GM19099 (cell line): ENCODE data around the gene PLXNB3.

Source experiments
- POLR2A ChIP-seq: IDR thresholded peaks from 3 replicates; pipeline ENCODE4 v1.6.1; 2011; ENCODE audit warnings: low read depth; ENCODE audit not compliant: insufficient read length; ENCODE audit errors: extremely low read depth

The PLXNB3 gene

DNA sequence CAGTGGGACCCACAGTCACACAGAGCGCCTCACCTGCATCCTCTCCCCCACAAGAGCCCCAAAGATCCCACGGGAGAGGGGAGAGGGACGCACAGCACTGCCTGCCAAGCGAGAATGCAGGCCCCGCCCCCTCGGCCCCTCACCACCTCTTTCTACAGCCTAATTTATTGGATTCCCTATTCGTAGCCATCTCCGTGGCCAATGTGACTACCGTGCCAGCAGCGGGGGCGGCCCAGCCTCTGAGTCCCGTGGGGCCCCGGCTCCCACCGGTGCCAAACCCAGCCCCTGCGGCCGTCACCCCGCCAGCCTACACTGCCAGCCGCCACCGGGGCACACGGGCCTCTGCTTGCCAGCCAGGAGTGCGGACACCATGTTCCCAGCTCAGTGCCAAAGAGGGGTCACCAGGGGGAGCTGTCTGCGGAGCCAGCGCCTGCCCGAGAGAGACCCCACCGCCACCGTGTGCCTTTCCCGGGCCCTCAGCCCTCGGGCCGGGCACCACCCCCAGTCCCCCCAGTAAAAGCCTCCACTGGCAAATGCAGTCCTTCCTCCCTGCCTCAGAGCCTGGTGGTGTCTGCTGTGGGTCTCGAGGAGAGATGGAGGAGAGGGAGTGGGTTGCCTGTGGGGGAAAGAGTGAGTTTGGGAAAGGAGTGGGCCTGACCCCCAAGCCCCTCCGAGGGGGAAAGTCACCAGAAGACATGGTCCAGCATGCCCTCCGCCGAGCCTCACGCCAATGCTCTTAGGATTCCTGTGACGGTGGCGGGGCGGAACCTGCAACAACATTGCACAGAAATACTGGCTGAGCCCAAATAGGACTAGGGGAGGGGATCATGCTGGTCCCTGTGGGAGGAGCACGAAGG, 19.6 kb upstream of the PLXNB3 start:
- TF ChIP-seq POLR2A, result no peak

DNA sequence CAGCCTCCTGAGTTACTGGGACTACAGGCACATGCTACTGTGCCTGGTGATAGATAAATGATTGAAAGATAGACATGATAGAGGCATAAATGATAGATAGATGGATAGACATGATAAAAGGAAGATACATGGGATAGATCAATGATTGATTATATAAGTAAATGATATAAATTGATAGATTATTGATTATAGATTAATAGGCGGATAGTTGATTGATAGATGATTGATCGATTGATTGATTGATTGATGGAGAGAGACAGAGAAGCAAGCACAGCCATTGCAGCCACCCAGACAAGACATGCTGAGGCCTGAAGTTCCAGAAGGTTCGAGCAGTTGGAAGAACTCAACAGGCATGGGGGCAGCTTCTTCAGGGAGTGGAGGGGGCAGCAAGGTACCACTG, 17.7 kb upstream of the PLXNB3 start:
- no peak for TF ChIP-seq POLR2A

DNA sequence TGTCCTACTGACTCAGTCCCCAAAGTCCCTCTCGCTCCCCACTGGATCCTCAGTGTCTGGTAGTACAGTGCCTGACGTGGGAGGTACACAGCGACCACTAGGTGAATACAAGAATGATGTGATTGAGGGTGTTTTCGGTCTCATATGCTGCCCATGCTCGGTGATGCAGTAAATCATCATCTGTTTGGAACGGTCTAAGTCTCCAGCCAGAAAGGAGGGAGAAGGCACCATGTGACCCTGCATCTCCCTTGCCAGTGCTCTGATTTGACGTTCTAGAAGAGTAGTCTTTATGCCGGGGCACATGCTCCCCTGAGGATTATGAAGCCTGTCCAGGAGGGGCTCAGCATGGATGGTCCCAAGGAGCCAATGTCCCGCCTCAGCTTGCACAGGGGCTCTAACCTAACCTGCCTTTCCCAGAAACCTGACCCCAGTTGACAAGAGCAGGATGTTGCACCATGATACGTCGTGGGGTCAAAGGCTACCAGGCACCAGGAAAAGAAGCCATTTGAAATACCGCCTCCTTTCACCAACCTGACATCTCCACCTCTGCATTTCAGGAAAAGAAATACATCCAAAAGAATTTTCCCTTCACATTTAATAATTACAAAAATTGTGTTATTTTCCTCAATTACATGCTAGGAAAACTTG, 13.8 kb upstream of the PLXNB3 start:
- TF ChIP-seq POLR2A, result no peak

DNA sequence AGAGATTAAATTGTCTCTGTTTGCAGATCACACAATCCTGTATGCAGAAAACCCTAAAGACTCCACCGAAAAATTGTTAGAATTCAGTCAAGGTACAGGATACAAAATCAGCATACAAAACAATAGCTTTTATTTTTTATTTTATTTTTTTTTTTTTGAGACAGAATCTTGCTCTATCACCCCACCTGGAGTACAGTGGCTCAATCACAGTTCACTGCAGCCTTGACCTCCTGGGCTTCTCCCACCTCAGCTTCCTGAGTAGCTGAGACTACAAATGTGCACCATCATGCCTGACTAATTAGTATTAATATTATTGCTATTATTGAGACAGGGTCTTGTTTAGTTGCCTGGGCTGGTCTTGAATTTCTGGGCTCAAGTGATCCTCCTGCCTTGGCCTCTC, 8.9 kb upstream of the PLXNB3 start:
- no peak for TF ChIP-seq POLR2A

DNA sequence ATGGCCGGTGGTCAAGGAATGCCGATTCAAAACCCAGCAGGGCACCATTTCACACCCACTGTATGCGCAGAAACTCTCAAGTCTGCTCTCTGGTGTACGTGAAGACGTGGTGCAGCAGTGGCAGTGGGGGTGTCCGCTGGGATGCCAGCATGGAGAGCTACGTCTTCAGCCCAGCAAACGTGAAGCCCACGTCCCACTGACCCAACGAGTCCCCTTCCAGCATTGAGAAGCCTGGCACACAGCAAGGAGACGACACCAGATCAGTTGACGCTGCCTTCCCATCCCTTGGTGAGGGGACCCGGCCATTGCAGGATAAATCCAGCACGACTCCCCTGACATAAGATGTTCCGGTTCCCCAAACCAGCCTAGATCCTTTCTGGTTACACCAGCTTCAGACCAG, 2.2 kb upstream of the PLXNB3 start:
- no peak for TF ChIP-seq POLR2A

DNA sequence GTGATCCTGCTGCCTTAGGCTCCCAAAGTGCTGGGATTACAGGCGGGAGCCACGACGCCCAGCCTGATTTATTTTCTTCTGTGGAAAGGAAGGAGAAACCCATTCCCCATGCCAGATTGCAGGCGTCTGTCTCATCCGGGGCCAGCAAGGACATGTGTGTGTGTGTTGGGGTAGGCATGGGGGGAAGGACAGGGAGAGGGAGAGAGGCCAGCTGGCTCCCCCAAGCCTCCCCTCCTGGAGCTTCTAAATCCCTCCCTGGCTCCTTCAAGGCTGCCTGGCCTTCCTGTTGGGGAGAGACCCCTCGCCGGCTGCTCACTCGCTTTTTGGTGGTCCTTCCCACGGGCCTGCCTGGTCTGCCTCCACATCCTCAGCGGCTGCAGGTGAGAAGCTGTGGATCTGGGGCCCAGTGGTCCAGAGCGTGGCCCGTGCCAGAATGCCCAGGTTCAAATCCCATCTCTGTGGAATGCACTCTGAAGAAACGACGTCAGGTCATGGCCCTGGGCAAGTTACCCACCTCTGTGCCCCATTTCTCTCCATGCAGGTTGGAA, 1.3 kb upstream of the PLXNB3 start:
- TF ChIP-seq POLR2A, result no peak

DNA sequence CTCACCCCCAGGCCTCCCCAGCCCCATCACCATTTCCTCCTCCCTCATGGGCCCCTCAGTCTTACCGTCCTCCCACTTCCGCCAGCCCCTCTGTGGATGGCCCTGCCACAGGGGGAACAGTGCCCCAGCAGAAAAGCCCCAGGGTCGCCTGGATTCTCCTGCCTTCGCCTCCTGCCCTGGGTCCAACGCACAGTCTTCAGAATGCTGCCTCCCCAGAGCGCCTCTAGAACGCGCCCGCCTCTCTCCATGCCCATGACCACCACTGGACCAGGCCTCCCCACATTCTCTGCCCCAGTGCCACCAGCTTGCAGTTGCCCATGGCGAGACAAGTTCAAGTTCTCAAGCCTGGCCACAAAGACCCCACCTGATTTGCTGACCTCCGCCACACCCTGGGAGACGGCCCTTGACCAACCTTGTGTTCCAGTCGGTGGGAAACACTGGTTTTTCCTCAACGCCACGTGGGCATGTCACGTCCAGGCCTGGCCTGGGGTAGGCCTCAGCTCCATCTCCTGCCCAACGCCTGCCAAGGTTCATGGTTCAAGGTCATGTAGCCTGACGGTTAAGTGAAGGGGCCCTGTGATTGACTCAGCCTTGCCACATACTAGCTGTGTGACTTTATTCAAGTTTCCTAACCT, 634 bp upstream of the PLXNB3 start:
- TF ChIP-seq POLR2A, result no peak

DNA sequence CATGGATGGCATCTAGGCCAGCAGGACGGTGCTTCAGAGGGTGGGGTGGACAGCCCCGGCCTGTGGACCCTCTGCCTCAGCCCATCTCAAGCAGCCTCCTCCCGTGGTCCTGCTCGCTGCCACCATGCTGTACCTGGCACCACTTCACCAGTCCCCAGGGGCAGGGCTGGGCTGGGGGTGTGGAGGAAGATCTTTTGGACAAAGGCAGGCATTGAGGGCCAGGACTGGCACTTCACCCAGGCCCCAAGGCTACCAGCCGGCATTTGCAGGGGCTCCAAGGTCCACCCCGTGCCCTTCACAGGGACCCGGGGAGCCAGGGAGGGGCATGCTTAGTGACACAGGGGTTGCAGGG, 713 bp downstream of the PLXNB3 start:
- TF ChIP-seq POLR2A, result no peak

DNA sequence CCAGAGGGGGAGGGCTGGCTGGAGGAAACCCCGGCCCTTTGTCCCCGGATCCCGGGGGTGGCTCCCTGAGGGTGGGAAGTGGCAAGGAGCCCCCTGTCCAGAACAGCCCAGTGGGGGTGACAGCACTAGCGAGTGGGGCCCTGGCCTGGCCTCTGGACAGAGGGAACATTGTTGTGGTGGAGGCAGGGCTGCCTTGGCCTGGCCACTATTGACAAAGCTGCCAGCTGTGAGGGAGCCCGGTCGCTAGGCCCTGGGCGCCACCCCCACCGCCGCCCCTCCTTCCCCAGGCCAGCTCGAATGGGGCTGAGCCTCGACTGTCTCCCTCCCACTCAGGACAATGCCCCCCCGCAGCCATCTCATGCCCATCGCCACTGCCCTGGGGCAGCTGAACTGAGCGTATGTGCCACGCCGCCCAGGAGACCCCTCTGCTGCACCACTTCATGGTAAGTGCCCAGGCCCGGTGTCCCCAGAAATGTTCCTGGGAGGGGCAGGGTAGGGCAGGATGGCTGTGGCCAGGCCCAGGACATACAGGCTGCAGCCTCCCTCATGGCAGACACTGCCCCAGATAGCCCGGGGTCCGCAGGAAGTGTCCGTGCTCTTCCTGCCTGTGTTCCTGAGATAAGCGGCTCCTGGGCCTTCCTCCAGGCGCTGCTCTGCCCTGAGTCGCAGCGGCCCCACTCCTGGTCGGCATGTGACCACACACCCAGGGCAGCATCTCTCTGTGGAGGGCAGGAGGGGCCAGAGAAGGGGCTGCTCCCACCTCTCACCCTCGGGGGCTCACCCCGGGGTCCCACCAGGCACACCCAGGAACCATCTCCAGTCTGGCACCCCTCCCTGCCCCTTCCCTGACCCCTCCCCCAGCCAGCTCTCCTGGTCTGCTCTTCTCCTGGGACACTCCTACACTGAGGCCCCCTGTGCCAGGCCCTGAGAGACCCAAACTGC, 1.4 kb downstream of the PLXNB3 start:
- TF ChIP-seq POLR2A, result no peak

DNA sequence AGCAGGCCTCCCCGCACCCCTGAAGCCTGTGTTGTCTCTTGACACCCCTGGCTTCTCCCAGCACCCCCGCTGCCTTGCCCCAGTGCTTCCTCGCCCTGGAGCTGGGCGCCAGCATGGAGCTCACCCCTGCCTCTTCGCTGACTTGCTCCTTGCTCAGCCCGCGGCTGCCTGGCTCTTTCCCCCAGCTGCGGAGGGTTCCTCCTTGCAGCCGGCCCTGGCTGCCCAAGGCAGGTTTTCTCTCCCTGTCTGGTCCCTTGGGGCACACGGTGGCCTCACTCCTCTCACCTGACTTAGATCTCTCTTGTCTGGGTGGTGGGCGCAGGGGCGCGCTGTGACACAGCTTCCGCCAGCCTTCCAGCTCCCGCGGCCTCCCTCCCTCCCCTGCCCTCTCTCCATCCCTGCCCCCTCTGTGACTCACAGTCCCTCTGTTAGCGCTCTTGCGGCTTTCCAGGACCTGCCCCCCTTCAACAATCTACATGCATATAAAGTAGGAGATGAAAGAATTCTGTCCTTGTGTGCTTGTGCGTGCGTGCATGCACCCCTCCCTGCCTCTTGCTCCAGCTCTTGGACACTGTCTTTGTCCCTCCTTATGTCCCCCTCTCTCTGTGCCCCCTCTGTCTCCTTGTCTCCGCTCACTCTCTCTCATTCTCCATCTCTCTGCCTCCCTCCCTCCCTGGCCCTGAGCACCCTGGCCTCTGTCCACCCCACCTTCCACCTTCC, 2.2 kb downstream of the PLXNB3 start:
- TF ChIP-seq POLR2A, result no peak

DNA sequence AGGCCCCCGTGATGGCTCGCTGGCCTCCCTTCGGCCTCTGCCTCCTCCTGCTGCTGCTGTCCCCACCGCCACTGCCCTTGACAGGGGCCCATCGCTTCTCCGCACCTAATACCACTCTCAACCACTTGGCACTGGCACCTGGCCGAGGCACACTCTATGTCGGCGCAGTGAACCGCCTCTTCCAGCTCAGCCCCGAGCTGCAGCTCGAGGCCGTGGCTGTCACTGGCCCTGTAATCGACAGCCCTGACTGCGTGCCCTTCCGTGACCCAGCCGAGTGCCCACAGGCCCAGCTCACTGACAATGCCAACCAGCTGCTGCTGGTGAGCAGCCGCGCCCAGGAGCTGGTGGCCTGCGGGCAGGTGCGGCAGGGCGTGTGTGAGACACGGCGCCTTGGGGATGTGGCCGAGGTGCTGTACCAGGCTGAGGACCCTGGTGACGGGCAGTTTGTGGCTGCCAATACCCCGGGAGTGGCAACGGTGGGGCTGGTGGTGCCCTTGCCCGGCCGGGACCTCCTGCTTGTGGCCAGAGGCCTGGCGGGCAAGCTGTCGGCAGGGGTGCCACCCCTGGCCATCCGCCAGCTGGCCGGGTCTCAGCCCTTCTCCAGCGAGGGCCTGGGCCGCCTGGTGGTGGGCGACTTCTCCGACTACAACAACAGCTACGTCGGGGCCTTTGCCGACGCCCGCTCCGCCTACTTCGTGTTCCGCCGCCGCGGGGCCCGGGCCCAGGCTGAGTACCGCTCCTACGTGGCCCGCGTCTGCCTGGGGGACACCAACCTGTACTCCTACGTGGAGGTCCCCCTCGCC, 3.0 kb downstream of the PLXNB3 start:
- no peak for TF ChIP-seq POLR2A

DNA sequence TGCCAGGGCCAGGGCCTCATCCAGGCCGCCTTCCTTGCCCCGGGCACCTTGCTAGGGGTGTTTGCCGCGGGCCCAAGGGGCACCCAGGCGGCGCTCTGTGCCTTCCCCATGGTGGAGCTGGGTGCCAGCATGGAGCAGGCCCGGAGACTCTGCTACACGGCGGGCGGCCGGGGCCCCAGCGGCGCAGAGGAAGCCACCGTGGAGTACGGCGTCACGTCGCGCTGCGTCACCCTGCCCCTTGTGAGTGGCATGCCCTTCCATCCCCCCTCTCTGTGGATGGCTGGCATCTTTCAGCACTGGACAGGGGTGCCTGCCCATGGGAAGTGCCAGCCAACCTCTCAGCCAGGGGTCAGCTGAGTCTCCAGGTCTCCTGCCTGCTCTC, 3.6 kb downstream of the PLXNB3 start:
- TF ChIP-seq POLR2A, result no peak
